MM.1S (cell line): ENCODE data around the gene EIF4EBP2.

Experiments used
- EZH2 ChIP-seq: fragments of 300-600 bp; sonication (generic); optimal IDR thresholded peaks from 2 replicates; pipeline ENCODE3; 2017; ENCODE audit warnings: low read depth, mild to moderate bottlenecking, antibody characterized with exemption, low read length, mixed read lengths
- TF ChIP-seq, protein P1 (sequence below): fragments of 300-600 bp; sonication (generic); IDR thresholded peaks from 2 replicates; pipeline ENCODE4 v1.5.1; 2016; ENCODE audit warnings: antibody characterized with exemption, low read length, mixed read lengths

DNA sequence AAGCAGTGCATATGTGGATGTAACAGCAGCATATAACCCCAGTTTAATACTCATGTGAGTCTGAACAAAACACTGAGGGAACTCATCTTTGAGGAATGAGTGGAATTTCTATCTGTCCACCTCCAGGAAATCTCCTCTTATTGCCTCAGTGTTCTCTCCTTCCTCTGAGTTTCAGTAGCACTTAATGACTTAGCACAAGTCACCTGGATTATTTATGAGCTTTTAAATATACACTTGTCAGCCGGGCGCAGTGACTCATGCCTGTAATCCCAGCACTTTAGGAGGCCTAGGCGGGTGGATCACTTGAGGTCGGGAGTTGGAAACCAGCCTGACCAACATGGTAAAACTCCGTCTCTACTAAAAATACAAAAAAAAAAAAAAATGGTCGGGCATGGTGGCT, 25.8 kb upstream of the EIF4EBP2 start:
- no peak for TF ChIP-seq EZH2
- TF ChIP-seq, protein P1, sequence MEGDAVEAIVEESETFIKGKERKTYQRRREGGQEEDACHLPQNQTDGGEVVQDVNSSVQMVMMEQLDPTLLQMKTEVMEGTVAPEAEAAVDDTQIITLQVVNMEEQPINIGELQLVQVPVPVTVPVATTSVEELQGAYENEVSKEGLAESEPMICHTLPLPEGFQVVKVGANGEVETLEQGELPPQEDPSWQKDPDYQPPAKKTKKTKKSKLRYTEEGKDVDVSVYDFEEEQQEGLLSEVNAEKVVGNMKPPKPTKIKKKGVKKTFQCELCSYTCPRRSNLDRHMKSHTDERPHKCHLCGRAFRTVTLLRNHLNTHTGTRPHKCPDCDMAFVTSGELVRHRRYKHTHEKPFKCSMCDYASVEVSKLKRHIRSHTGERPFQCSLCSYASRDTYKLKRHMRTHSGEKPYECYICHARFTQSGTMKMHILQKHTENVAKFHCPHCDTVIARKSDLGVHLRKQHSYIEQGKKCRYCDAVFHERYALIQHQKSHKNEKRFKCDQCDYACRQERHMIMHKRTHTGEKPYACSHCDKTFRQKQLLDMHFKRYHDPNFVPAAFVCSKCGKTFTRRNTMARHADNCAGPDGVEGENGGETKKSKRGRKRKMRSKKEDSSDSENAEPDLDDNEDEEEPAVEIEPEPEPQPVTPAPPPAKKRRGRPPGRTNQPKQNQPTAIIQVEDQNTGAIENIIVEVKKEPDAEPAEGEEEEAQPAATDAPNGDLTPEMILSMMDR: no peak
